Gastroesophageal sphincter (tissue), 3 donors: ENCODE data around the gene MFSD8.

Source experiments
- POLR2A ChIP-seq, 2 donors: fragments of 450-650 bp; IDR thresholded peaks; one replicate each; pipeline ENCODE4 v1.6.1; 2017; ENCODE audit warnings: antibody characterized with exemption in 2 of 2, mild to moderate bottlenecking in 2 of 2, moderate library complexity in 1 of 2
- TF ChIP-seq, protein P1 (sequence below), 4 experiments: fragments of 200-600 bp in 2 of 4; fragments of 450-650 bp in 2 of 4; sonication (generic) in 1 of 4; IDR thresholded peaks; one replicate each; pipeline ENCODE4 v1.5.1; 2017 to 2019; ENCODE audit warnings: antibody characterized with exemption in 4 of 4, mild to moderate bottlenecking in 2 of 4, moderate library complexity in 2 of 4

DNA sequence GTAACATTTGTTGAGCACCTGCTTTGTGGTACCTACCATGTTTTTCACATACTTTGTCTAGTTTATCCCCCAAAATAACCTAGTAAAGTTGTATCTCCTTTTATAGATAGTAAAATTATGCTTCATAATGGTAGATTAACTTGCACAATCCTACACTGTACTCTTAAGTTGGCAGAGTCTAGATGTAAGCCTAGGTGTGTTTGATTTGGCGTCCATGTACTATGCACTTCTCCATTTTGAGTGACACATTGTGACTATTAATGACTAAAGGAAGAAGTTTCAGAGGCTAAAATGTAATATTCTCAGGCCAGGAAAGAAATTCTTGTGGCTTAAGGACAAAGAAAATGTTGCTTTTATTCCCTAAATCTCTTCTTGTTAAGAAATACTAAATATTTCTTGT is 68.9 kb downstream of the MFSD8 start:
- no peak for TF ChIP-seq POLR2A (IDR thresholded peaks at IDR 0.05)
- TF ChIP-seq, protein P1, sequence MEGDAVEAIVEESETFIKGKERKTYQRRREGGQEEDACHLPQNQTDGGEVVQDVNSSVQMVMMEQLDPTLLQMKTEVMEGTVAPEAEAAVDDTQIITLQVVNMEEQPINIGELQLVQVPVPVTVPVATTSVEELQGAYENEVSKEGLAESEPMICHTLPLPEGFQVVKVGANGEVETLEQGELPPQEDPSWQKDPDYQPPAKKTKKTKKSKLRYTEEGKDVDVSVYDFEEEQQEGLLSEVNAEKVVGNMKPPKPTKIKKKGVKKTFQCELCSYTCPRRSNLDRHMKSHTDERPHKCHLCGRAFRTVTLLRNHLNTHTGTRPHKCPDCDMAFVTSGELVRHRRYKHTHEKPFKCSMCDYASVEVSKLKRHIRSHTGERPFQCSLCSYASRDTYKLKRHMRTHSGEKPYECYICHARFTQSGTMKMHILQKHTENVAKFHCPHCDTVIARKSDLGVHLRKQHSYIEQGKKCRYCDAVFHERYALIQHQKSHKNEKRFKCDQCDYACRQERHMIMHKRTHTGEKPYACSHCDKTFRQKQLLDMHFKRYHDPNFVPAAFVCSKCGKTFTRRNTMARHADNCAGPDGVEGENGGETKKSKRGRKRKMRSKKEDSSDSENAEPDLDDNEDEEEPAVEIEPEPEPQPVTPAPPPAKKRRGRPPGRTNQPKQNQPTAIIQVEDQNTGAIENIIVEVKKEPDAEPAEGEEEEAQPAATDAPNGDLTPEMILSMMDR (IDR thresholded peaks at IDR 0.05), result no peak
